ENCODE results near the gene VPS25.
A peak's percentile ranks its signal among the peaks of the same experiment; 100 is the strongest.

Gene VPS25

DNA sequence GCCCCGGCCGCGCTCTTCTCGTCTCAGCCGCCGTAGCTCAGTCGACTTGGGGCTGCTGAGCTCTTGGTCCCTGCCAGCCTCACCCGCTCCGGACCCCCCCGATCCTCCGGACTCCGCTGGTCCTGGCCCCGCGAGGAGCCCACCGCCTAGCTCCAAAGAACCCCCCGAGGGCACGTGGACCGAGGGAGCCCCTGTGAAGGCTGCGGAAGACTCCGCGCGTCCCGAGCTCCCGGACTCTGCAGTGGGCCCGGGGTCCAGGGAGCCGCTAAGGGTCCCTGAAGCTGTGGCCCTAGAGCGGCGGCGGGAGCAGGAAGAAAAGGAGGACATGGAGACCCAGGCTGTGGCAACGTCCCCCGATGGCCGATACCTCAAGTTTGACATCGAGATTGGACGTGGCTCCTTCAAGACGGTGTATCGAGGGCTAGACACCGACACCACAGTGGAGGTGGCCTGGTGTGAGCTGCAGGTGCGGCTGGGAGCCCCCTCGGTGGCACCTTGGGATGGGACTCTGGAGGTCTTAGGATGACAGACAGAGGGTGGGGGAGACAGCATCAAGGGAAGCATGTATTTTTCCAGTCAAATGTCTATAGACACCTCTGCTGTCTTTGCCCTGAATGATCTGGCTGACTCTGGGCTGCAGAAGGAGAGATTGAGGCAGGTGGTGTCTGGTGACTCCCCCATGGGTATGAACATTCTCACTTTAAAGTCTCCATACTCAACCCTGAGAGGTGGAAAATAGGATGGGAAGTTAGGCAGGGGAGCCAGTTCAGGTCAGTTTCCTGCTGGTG is 7.8 kb downstream of the VPS25 start:
- H3K9ac ChIP-seq (ENCODE audit: insufficient read length, low read depth), result peak overlapping the region; percentile 87
- H3K9me3 ChIP-seq (ENCODE audit: insufficient read depth, low read length), result no peaks in the 10 kb centered on the region
- no peak for DNase-seq (ENCODE audit: low read depth, low spot score)
- peak overlapping the region; percentile 56 for H3K4me3 ChIP-seq (ENCODE audit: insufficient read length, low read depth)
- peaks cover 13% of the 10 kb centered on the region for H3K27me3 ChIP-seq (ENCODE audit: insufficient read depth, insufficient read length)
- H3K36me3 ChIP-seq (ENCODE audit: insufficient read depth, insufficient read length, low read length), result peaks cover 60% of the 10 kb centered on the region
- no peak for TF ChIP-seq ZNF274 (IDR thresholded peaks at IDR 0.05; ENCODE audit: low read depth, low read length)
- H3K4me1 ChIP-seq (ENCODE audit: insufficient read depth, insufficient read length), result peaks cover 20% of the 10 kb centered on the region

DNA sequence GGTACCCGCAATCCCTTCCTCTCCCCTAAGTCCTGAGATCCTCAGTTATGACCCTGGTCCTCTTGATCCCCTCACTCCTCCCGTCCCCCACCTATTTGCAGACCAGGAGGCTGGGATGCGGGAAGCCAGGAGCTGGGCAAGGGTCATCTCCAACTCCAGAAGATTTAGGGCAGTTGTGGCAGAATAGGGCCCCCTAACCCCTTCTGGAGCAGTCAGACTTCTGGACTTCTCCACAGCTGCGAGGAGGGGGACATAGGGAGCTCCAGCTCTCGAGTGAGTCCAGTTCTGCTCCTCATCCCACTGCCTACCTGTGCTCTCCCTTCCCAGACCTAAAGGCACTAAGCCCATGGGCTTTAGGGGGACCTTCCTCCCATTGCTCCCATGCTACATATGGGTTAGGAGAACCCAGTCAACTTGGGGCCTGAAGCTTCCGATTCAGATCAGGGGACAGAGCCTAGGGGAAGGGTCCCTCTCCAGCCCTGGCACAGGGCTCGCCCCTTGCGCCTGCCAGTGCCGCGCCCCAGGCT is 8.5 kb downstream of the VPS25 start:
- no peak for DNase-seq (ENCODE audit: low read depth, low spot score)
- Histone ChIP-seq H3K9me3 (ENCODE audit: insufficient read depth, low read length) (no peaks in the 10 kb centered on the region), H3K27me3 (ENCODE audit: insufficient read depth, insufficient read length) (peaks cover 13% of the 10 kb centered on the region), H3K4me1 (ENCODE audit: insufficient read depth, insufficient read length) (peaks cover 20% of the 10 kb centered on the region), H3K4me3 (ENCODE audit: insufficient read length, low read depth) (peak overlapping the region; percentile 56), H3K36me3 (ENCODE audit: insufficient read depth, insufficient read length, low read length) (peaks cover 57% of the 10 kb centered on the region), H3K9ac (ENCODE audit: insufficient read length, low read depth) (peak overlapping the region; percentile 87)
- TF ChIP-seq ZNF274 (IDR thresholded peaks at IDR 0.05; ENCODE audit: low read depth, low read length) (no peak), SUZ12 (IDR thresholded peaks at IDR 0.05; ENCODE audit: extremely low read depth, insufficient read depth, insufficient read length) (no peak), YY1 (IDR thresholded peaks at IDR 0.05; ENCODE audit: insufficient read depth, insufficient read length) (no peak)

DNA sequence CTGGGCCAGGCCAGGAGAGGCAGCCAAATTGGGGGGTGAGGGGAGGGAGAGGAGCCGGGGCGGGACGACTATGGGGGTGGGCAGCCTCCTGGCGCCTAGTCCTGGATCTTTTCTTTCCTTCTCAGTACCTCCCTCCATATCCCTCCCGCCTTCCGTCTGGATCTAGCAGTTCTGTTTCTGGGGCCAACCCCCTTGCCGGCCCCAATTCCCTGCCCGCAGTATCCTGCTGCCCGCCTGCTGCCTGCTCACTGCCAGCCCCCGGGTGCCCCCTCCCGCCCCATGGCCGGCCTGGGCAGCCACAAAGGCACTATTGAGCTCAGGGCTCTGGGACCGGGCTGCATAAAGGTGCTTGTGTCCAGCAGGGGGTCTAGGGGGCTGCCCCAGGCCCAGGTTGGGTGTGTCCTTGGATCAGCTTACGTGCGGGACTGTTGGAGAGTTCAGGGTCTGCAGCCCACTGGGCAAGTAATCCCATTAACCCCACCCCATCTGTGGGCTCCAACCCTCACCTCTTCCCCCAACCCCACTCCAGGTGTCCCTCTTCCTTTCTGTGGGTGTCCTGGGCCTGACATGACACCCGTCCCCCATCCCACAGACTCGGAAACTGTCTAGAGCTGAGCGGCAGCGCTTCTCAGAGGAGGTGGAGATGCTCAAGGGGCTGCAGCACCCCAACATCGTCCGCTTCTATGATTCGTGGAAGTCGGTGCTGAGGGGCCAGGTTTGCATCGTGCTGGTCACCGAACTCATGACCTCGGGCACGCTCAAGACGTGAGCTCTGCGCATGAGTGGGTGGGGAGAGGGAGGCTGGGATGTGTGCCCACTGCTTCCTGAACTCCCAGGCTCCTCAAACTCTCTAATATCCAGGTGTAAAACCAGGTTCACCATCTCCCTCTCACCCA is 9.2 kb downstream of the VPS25 start:
- no peak for DNase-seq (ENCODE audit: low read depth, low spot score)

DNA sequence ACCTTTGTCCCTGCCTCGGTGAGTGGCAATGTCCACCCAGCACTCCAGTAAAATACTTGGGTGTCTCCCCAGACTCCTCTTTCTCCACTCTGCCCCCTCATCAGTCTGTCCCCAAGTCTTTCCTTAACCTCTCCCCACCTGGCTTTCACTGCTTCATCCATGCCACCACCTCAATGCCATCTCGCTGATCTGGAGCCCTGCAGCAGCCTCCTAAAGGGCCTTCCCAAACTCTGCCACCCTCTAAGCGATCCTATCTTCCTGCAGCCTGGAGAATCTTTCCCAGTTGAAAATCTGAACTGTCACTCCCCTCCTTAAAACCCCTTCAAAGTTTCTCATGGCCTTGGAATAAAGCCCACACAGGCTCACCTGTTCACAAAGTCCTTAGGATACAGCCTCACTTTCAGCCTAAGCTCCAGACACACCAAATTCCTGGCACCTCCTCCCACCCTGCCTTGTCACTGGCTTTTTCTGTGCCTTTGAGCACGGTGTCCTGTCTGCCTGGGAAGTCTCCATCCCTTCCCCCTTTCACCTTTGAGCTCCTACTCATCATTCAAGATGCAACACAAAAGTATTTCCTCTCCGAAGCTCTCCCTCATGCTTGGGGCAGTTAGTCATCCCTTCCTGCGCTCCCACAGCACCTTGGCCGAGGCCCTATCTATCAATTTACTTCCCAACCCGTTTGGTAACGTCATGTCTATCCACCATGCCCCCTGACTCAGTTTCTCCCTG is 10.0 kb downstream of the VPS25 start:
- peaks cover 20% of the 10 kb centered on the region for H3K4me1 ChIP-seq (ENCODE audit: insufficient read depth, insufficient read length)
- H3K9me3 ChIP-seq (ENCODE audit: insufficient read depth, low read length), result no peaks in the 10 kb centered on the region
- peaks cover 13% of the 10 kb centered on the region for H3K27me3 ChIP-seq (ENCODE audit: insufficient read depth, insufficient read length)
- peaks cover 57% of the 10 kb centered on the region for H3K36me3 ChIP-seq (ENCODE audit: insufficient read depth, insufficient read length, low read length)
- H3K9ac ChIP-seq (ENCODE audit: insufficient read length, low read depth), result no peak overlapping the region
- DNase-seq (ENCODE audit: low read depth, low spot score), result no peak
- no peak overlapping the region for H3K4me3 ChIP-seq (ENCODE audit: insufficient read length, low read depth)
- TF ChIP-seq SUZ12 (IDR thresholded peaks at IDR 0.05; ENCODE audit: extremely low read depth, insufficient read depth, insufficient read length) (no peak), ZNF274 (IDR thresholded peaks at IDR 0.05; ENCODE audit: low read depth, low read length) (no peak), YY1 (IDR thresholded peaks at IDR 0.05; ENCODE audit: insufficient read depth, insufficient read length) (no peak)

More for the DNA sequence above, 9.2 kb downstream of the VPS25 start:
- no peak for TF ChIP-seq YY1 (IDR thresholded peaks at IDR 0.05; ENCODE audit: insufficient read depth, insufficient read length)
- TF ChIP-seq ZNF274 (IDR thresholded peaks at IDR 0.05; ENCODE audit: low read depth, low read length), result no peak
- TF ChIP-seq SUZ12 (IDR thresholded peaks at IDR 0.05; ENCODE audit: extremely low read depth, insufficient read depth, insufficient read length), result no peak
- no peaks in the 10 kb centered on the region for H3K9me3 ChIP-seq (ENCODE audit: insufficient read depth, low read length)
- peak overlapping the region; percentile 87 for H3K9ac ChIP-seq (ENCODE audit: insufficient read length, low read depth)
- H3K27me3 ChIP-seq (ENCODE audit: insufficient read depth, insufficient read length), result peaks cover 13% of the 10 kb centered on the region
- H3K4me3 ChIP-seq (ENCODE audit: insufficient read length, low read depth), result no peak overlapping the region
- peaks cover 57% of the 10 kb centered on the region for H3K36me3 ChIP-seq (ENCODE audit: insufficient read depth, insufficient read length, low read length)
- peaks cover 20% of the 10 kb centered on the region for H3K4me1 ChIP-seq (ENCODE audit: insufficient read depth, insufficient read length)

DNA sequence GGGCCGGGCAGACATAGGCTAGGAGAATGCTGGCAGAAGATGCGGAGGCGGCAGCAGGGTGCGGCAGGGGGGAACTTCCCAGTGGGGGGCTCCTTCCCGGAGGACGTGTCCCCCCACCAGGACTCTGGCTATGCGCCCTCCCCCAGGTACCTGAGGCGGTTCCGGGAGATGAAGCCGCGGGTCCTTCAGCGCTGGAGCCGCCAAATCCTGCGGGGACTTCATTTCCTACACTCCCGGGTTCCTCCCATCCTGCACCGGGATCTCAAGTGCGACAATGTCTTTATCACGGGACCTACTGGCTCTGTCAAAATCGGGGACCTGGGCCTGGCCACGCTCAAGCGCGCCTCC is 10.5 kb downstream of the VPS25 start:
- H3K4me3 ChIP-seq (ENCODE audit: insufficient read length, low read depth), result no peak overlapping the region
- H3K27me3 ChIP-seq (ENCODE audit: insufficient read depth, insufficient read length), result peaks cover 13% of the 10 kb centered on the region
- H3K36me3 ChIP-seq (ENCODE audit: insufficient read depth, insufficient read length, low read length), result peaks cover 57% of the 10 kb centered on the region
- H3K9me3 ChIP-seq (ENCODE audit: insufficient read depth, low read length), result no peaks in the 10 kb centered on the region
- peaks cover 17% of the 10 kb centered on the region for H3K4me1 ChIP-seq (ENCODE audit: insufficient read depth, insufficient read length)
- DNase-seq (ENCODE audit: low read depth, low spot score), result no peak
- no peak for TF ChIP-seq SUZ12 (IDR thresholded peaks at IDR 0.05; ENCODE audit: extremely low read depth, insufficient read depth, insufficient read length)
- TF ChIP-seq YY1 (IDR thresholded peaks at IDR 0.05; ENCODE audit: insufficient read depth, insufficient read length), result no peak
- no peak for TF ChIP-seq ZNF274 (IDR thresholded peaks at IDR 0.05; ENCODE audit: low read depth, low read length)
- no peak overlapping the region for H3K9ac ChIP-seq (ENCODE audit: insufficient read length, low read depth)

DNA sequence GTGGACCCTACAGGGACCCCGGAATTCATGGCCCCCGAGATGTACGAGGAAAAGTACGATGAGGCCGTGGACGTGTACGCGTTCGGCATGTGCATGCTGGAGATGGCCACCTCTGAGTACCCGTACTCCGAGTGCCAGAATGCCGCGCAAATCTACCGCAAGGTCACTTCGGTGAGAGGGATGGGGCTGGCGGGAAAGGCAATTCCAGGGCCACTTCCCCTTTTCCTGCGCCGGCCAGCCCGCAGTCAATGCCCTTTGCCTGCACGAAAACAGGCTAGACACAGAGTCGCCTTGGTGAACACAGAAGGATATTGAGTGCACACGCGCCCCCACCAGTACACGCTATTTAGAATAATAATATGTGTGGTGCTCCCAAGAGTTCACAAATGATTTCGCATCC is 11.2 kb downstream of the VPS25 start:
- Histone ChIP-seq H3K4me1 (ENCODE audit: insufficient read depth, insufficient read length) (peaks cover 17% of the 10 kb centered on the region), H3K36me3 (ENCODE audit: insufficient read depth, insufficient read length, low read length) (peaks cover 54% of the 10 kb centered on the region), H3K27me3 (ENCODE audit: insufficient read depth, insufficient read length) (peaks cover 13% of the 10 kb centered on the region), H3K9ac (ENCODE audit: insufficient read length, low read depth) (no peak overlapping the region), H3K4me3 (ENCODE audit: insufficient read length, low read depth) (no peak overlapping the region), H3K9me3 (ENCODE audit: insufficient read depth, low read length) (no peaks in the 10 kb centered on the region)
- no peak for DNase-seq (ENCODE audit: low read depth, low spot score)
- no peak for TF ChIP-seq ZNF274 (IDR thresholded peaks at IDR 0.05; ENCODE audit: low read depth, low read length)

Data from NT2/D1 (cell line).